H1 (cell line): Measurements from ENCODE around the gene MOSMO. TPM values are rescaled to one million over a fixed set of nuclear protein-coding genes. Genes with fewer than 3 reads are reported as not detected.

ENCODE experiments used
- CTCF ChIA-PET: fragments of 300-600 bp; sonication (Branson Sonifier 250); formaldehyde crosslinking; loops from one replicate; lab custom pipeline; 2021; ENCODE audit not compliant: partially characterized antibody; lab: Charles Lee
- POLR2A ChIA-PET: fragments of 300-600 bp; sonication (Branson Sonifier 250); formaldehyde crosslinking; loops from one replicate; lab custom pipeline; 2021; ENCODE audit warnings: inconsistent platforms; ENCODE audit not compliant: partially characterized antibody; lab: Charles Lee
- DNase-seq, 2 experiments: peaks; one replicate each; pipeline versions ENCODE4 v3.0.0 to v3.0.0-alpha.2; 2010 to 2022; ENCODE audit warnings: low spot score in 2 of 2, low read depth in 1 of 2, mixed read lengths in 1 of 2
- FAIRE-seq: peaks from 2 replicates; lab custom pipeline; 2011; peaks lifted over from hg19 to GRCh38; lab: Jason Lieb, UNC
- H2AFZ ChIP-seq: 2 replicates; pipeline ENCODE4 v1.8.1; 2012; ENCODE audit warnings: low read length, inconsistent platforms
- H2AK5ac ChIP-seq: 2 replicates; pipeline ENCODE4 v1.6.1; 2013; ENCODE audit warnings: low read depth, low read length
- H2BK120ac ChIP-seq: replicated peaks from 2 replicates; pipeline ENCODE3; 2013; ENCODE audit warnings: low read depth, low read length, inconsistent platforms
- H2BK12ac ChIP-seq: 2 replicates; pipeline ENCODE4 v1.6.1; 2013; ENCODE audit warnings: low read depth, low read length
- H2BK15ac ChIP-seq: 2 replicates; pipeline ENCODE4 v1.6.1; 2013; ENCODE audit warnings: low read length
- H2BK20ac ChIP-seq: 2 replicates; pipeline ENCODE4 v1.6.1; 2013; ENCODE audit warnings: low read length
- H2BK5ac ChIP-seq: 2 replicates; pipeline ENCODE4 v1.6.1; 2013; ENCODE audit warnings: low read depth, low read length
- H3K14ac ChIP-seq: 2 replicates; pipeline ENCODE4 v1.6.1; 2013; ENCODE audit warnings: inconsistent platforms; ENCODE audit not compliant: insufficient read length
- H3K18ac ChIP-seq: 2 replicates; pipeline ENCODE4 v1.6.1; 2013; ENCODE audit warnings: low read length; ENCODE audit errors: extremely low read depth
- H3K23ac ChIP-seq: 2 replicates; pipeline ENCODE4 v1.6.1; 2013; ENCODE audit warnings: inconsistent platforms; ENCODE audit not compliant: insufficient read length
- H3K23me2 ChIP-seq: 2 replicates; pipeline ENCODE4 v1.6.1; 2013; ENCODE audit warnings: low read depth, low read length
- H3K27ac ChIP-seq: 2 replicates; pipeline ENCODE4 v1.6.1; 2011; ENCODE audit warnings: low read depth, low read length, inconsistent platforms
- H3K27me3 ChIP-seq, 4 experiments: replicated peaks in 1 of 4; 1 replicate in 1 of 4; 2 replicates in 3 of 4; pipeline versions ENCODE4 v1.6.1 to v1.8.1; 2011 to 2013; ENCODE audit warnings: low read length in 3 of 4, mild to moderate bottlenecking in 3 of 4, inconsistent platforms in 2 of 4, mixed read lengths in 2 of 4, moderate library complexity in 1 of 4; ENCODE audit not compliant: control insufficient read depth in 3 of 4, insufficient read depth in 3 of 4; ENCODE audit errors: extremely low read depth in 1 of 4
- H3K36me3 ChIP-seq, 4 experiments: 2 replicates each; pipeline versions ENCODE4 v1.6.1 to v1.8.1; 2011 to 2013; ENCODE audit warnings: mild to moderate bottlenecking in 4 of 4, low read length in 3 of 4, moderate library complexity in 2 of 4, control low read depth in 1 of 4, inconsistent platforms in 1 of 4; ENCODE audit not compliant: insufficient read depth in 4 of 4, control insufficient read depth in 2 of 4
- H3K4ac ChIP-seq: replicated peaks from 2 replicates; pipeline ENCODE3; 2013; ENCODE audit warnings: low read length, low read depth, mixed read lengths, inconsistent platforms; ENCODE audit not compliant: insufficient read length
- H3K4me1 ChIP-seq, 4 experiments: replicated peaks in 1 of 4; 1 replicate in 1 of 4; 2 replicates in 3 of 4; pipeline versions ENCODE4 v1.6.1 to v1.8.1; 2011 to 2013; ENCODE audit warnings: low read length in 3 of 4, inconsistent platforms in 2 of 4, mixed read lengths in 1 of 4; ENCODE audit not compliant: insufficient read depth in 4 of 4, control insufficient read depth in 3 of 4
- H3K4me2 ChIP-seq, 2 experiments: 2 replicates each; pipeline versions ENCODE4 v1.6.1 to v1.8.1; 2011 to 2013; ENCODE audit warnings: low read depth in 2 of 2, low read length in 2 of 2, control low read depth in 1 of 2, inconsistent platforms in 1 of 2, mild to moderate bottlenecking in 1 of 2; ENCODE audit not compliant: insufficient read depth in 1 of 2
- H3K4me3 ChIP-seq, 4 experiments: fragments of 200-600, 300-600 bp in 1 of 4; sonication (generic), shearing (Covaris generic), sonication (Bioruptor Twin) in 1 of 4; 2 replicates each; pipeline versions ENCODE4 v1.5.1 to v1.8.1; 2011 to 2016; ENCODE audit warnings: low read length in 4 of 4, low read depth in 3 of 4, control low read depth in 2 of 4, inconsistent platforms in 2 of 4, mild to moderate bottlenecking in 2 of 4, mixed read lengths in 1 of 4, moderate library complexity in 1 of 4; ENCODE audit not compliant: insufficient read depth in 2 of 4; ENCODE audit errors: extremely low read depth in 1 of 4
- H3K56ac ChIP-seq: replicated peaks from 2 replicates; pipeline ENCODE3; 2013; ENCODE audit warnings: low read depth, mild to moderate bottlenecking, mixed read lengths, low read length, inconsistent platforms; ENCODE audit not compliant: insufficient read length
- H3K79me1 ChIP-seq: 2 replicates; pipeline ENCODE4 v1.6.1; 2013; ENCODE audit warnings: low read depth, low read length, control low read depth
- H3K79me2 ChIP-seq, 2 experiments: 2 replicates each; pipeline versions ENCODE4 v1.6.1 to v1.8.1; 2012 to 2013; ENCODE audit warnings: low read length in 2 of 2, mild to moderate bottlenecking in 2 of 2, inconsistent platforms in 1 of 2; ENCODE audit not compliant: insufficient read depth in 2 of 2, control insufficient read depth in 1 of 2
- H3K9ac ChIP-seq, 4 experiments: replicated peaks in 1 of 4; 1 replicate in 1 of 4; 2 replicates in 3 of 4; pipeline versions ENCODE4 v1.6.1 to v1.8.1; 2011 to 2013; ENCODE audit warnings: low read depth in 3 of 4, low read length in 3 of 4, control low read depth in 2 of 4, mild to moderate bottlenecking in 2 of 4, moderate library complexity in 2 of 4, inconsistent platforms in 1 of 4; ENCODE audit errors: extremely low read depth in 1 of 4
- H3K9me3 ChIP-seq, 2 experiments: 2 replicates each; pipeline versions ENCODE4 v1.6.1 to v1.8.1; 2012 to 2013; ENCODE audit warnings: mild to moderate bottlenecking in 2 of 2, moderate library complexity in 2 of 2, control low read depth in 1 of 2, inconsistent platforms in 1 of 2, low read depth in 1 of 2, low read length in 1 of 2, mixed read lengths in 1 of 2; ENCODE audit not compliant: insufficient read depth in 2 of 2
- H4K20me1 ChIP-seq, 2 experiments: replicated peaks in 1 of 2; 2 replicates each; pipeline versions ENCODE3 to v1.8.1; 2011 to 2013; ENCODE audit warnings: inconsistent platforms in 2 of 2, low read length in 2 of 2, mild to moderate bottlenecking in 1 of 2; ENCODE audit not compliant: insufficient read depth in 2 of 2, control insufficient read depth in 1 of 2
- H4K5ac ChIP-seq: 2 replicates; pipeline ENCODE4 v1.6.1; 2013; ENCODE audit warnings: low read length, low read depth, mixed read lengths, inconsistent platforms; ENCODE audit not compliant: insufficient read length
- H4K8ac ChIP-seq: 2 replicates; pipeline ENCODE4 v1.8.0; 2013; ENCODE audit warnings: mild to moderate bottlenecking, moderate library complexity, low read length, inconsistent platforms; ENCODE audit not compliant: insufficient read depth; ENCODE audit errors: extremely low read depth
- H4K91ac ChIP-seq: replicated peaks from 2 replicates; pipeline ENCODE3; 2013; ENCODE audit warnings: low read length, mixed read lengths, inconsistent platforms; ENCODE audit not compliant: insufficient read length
- ASH2L ChIP-seq: fragments of 200-600, 300-600 bp; sonication (generic); IDR thresholded peaks from one replicate; pipeline ENCODE4 v1.7.1; 2017; ENCODE audit warnings: low read length
- CREB1 ChIP-seq: IDR thresholded peaks from 2 replicates; pipeline ENCODE4 v1.6.1; 2012; ENCODE audit warnings: inconsistent platforms
- EZH2 ChIP-seq: fragments of 200-600 bp; sonication (generic); IDR thresholded peaks from 2 replicates; pipeline ENCODE4 v1.7.1; 2012; ENCODE audit warnings: low read depth, mild to moderate bottlenecking, moderate library complexity, low read length, inconsistent platforms; ENCODE audit not compliant: severe bottlenecking
- FOSL1 ChIP-seq: IDR thresholded peaks from 2 replicates; pipeline ENCODE4 v1.6.1; 2011; ENCODE audit warnings: mild to moderate bottlenecking, low read depth, low read length, moderate library complexity; ENCODE audit not compliant: insufficient read depth
- GABPA ChIP-seq: IDR thresholded peaks from 2 replicates; pipeline ENCODE4 v1.6.1; 2011; ENCODE audit warnings: mild to moderate bottlenecking, low read length, moderate library complexity, borderline replicate concordance; ENCODE audit not compliant: insufficient read depth
- HDAC6 ChIP-seq: IDR thresholded peaks from one replicate; pipeline ENCODE4 v1.7.1; 2012; ENCODE audit warnings: low read depth, mild to moderate bottlenecking, inconsistent platforms, low read length, moderate library complexity
- KDM4A ChIP-seq: IDR thresholded peaks from one replicate; pipeline ENCODE4 v1.7.1; 2012; ENCODE audit warnings: low read depth, mild to moderate bottlenecking, moderate library complexity, low read length, inconsistent platforms; ENCODE audit not compliant: severe bottlenecking
- KDM5A ChIP-seq: fragments of 200-600 bp; IDR thresholded peaks from 2 replicates; pipeline ENCODE4 v1.7.1; 2012; ENCODE audit warnings: mild to moderate bottlenecking, low read length, inconsistent platforms, mixed read lengths
- MAFK ChIP-seq: IDR thresholded peaks from 2 replicates; pipeline ENCODE4 v1.6.1; 2012; ENCODE audit warnings: low read depth, mild to moderate bottlenecking, improper control_type of control experiment, low read length
- NANOG ChIP-seq: IDR thresholded peaks from 2 replicates; pipeline ENCODE4 v1.6.1; 2011; ENCODE audit warnings: low read length, low read depth, mild to moderate bottlenecking, inconsistent platforms; ENCODE audit not compliant: insufficient read depth, poor library complexity, severe bottlenecking
- POLR2AphosphoS5 ChIP-seq: IDR thresholded peaks from 2 replicates; pipeline ENCODE4 v1.6.1; 2011; ENCODE audit warnings: low read depth, low read length
- POU5F1 ChIP-seq: IDR thresholded peaks from 2 replicates; pipeline ENCODE4 v1.6.1; 2011; ENCODE audit warnings: low read depth, mild to moderate bottlenecking, low read length, moderate library complexity
- WGBS, 2 experiments: shearing (Covaris generic) in 1 of 2; methylation state at CpG; one replicate each; pipeline versions ENCODE4 v1.1.6 to v1.1.7; 2013 to 2015; ENCODE audit warnings: low lambda C conversion rate in 2 of 2, mixed read lengths in 2 of 2, inconsistent platforms in 1 of 2, low coverage in 1 of 2, missing lambda C conversion rate in 1 of 2; ENCODE audit not compliant: insufficient replicate concordance in 2 of 2, insufficient coverage in 1 of 2, insufficient read length in 1 of 2; ENCODE audit errors: extremely low coverage in 1 of 2, missing lambda C conversion rate in 1 of 2; 5-methylcytosine and 5-hydroxymethylcytosine counted together
- polyA plus RNA-seq, 7 experiments: library from polyadenylated mRNA; depleted of rRNA in 3 of 7; stranded (reverse) in 5 of 7; unstranded in 2 of 7; fragments of >200 nt in 5 of 7; fragments of 200-250 nt in 2 of 7; gene quantifications; 1 replicate in 5 of 7; 2 replicates in 1 of 7; 4 replicates in 1 of 7; pipeline versions ENCODE4 v1.2.1 to v1.2.3, GENCODE V29; 2011 to 2013; ENCODE audit warnings: missing spikeins in 2 of 7, mixed read lengths in 2 of 7
- total RNA-seq: library from RNA; stranded (reverse); fragmentation: NEBNext Ultra II Directional; extraction: Animal tissue kit (Norgen Biotek cat#: 25700); gene quantifications from 2 replicates; pipeline ENCODE4 v1.2.1, GENCODE V29; 2021
- TF ChIP-seq, protein P1 (sequence below): IDR thresholded peaks from 2 replicates; pipeline ENCODE4 v1.6.1; 2012; ENCODE audit warnings: inconsistent platforms

MOSMO gene
- total and polyA plus RNA-seq, 2 of the 8 experiments (the other 6 are each of a cell fraction or from before 2014, with no cell fraction given), result 8.6 to 14.8 TPM

DNA sequence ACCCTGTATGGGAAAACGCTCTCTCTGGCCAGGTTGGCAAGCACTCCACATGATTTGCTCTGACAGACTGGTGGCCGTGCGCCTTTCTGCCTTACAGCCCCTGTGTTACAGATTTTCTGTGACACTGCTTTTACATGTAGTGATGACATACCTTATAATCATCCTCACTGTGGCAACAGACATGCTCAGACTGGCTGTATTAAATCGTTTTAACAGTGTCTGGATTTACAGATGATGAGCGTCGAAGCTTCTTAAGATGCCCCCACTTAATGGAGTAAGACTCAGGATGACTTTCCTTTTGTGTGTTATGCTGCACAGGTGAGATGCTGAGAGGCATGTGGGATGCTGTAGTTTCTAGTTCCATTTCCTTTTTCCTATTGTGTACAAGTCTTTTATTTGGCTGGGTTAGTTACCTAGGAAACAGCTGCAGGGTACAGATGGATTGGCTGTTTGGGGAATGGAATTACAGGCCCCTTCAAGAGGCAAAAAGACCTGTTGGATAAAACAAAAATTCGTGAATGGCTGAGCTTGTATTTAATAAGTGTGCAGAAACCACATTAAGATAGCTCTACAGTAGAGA lies 63.5 kb downstream of the MOSMO start:
- H3K4me2 ChIP-seq, result no peak overlapping the region
- H3K56ac ChIP-seq, result no peak overlapping the region
- no peak overlapping the region for H2BK20ac ChIP-seq
- H2BK5ac ChIP-seq, result no peak overlapping the region
- H3K23ac ChIP-seq, result no peak overlapping the region
- H2BK15ac ChIP-seq, result no peak overlapping the region
- H3K79me1 ChIP-seq, result no peaks in the 10 kb centered on the region
- H3K23me2 ChIP-seq, result no peaks in the 10 kb centered on the region
- FAIRE-seq, result no peak
- H4K8ac ChIP-seq, result no peak overlapping the region
- POLR2A ChIA-PET, result interaction anchor here (0.9 to 2.1 kb wide), 2 partner anchors 10 to 16 kb away, joined by 3 to 5 read pairs; no protein-coding TSS in a partner anchor
- H3K4ac ChIP-seq, result no peak overlapping the region
- no peak overlapping the region for H2BK12ac ChIP-seq
- no peaks in the 10 kb centered on the region for H3K9me3 ChIP-seq
- 86% methylated on average over 7 of the region's 7 CpGs; no CpG with 5 or more reads in 1 of the 2 experiments for WGBS, 2 experiments
- H2AK5ac ChIP-seq, result no peak overlapping the region
- H3K27me3 ChIP-seq, result no peaks in the 10 kb centered on the region
- H3K9ac ChIP-seq, result no peak overlapping the region
- CTCF ChIA-PET, result interaction anchor here (0.6 to 2.6 kb wide), 11 partner anchors 9 to 72 kb away, joined by 3 to 18 read pairs (median 4); no protein-coding TSS in a partner anchor
- no peak overlapping the region for H4K5ac ChIP-seq
- H2BK120ac ChIP-seq, result no peak overlapping the region
- H3K4me3 ChIP-seq, result no peak overlapping the region
- no peak overlapping the region for H3K18ac ChIP-seq
- no peak overlapping the region for H2AFZ ChIP-seq
- DNase-seq, result no peak
- peaks cover 0 to 5% of the 10 kb centered on the region in 2 experiments; a peak in 1 of 4 replicates for H3K79me2 ChIP-seq
- H3K36me3 ChIP-seq, result peaks cover 0 to under 1% (median 0%) of the 10 kb centered on the region in 4 experiments; a peak in 1 of 8 replicates
- H4K20me1 ChIP-seq, result no peaks in the 10 kb centered on the region
- no peak overlapping the region for H3K14ac ChIP-seq
- H3K27ac ChIP-seq, result no peak overlapping the region
- no peaks in the 10 kb centered on the region for H3K4me1 ChIP-seq
- no peak overlapping the region for H4K91ac ChIP-seq
- no peak for TF ChIP-seq POLR2AphosphoS5
- TF ChIP-seq HDAC6, result no peak
- TF ChIP-seq, protein P1, sequence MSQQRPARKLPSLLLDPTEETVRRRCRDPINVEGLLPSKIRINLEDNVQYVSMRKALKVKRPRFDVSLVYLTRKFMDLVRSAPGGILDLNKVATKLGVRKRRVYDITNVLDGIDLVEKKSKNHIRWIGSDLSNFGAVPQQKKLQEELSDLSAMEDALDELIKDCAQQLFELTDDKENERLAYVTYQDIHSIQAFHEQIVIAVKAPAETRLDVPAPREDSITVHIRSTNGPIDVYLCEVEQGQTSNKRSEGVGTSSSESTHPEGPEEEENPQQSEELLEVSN, result no peak
- TF ChIP-seq NANOG, result no peak
- TF ChIP-seq ASH2L, result no peak
- no peak for TF ChIP-seq KDM4A
- TF ChIP-seq EZH2, result no peak
- TF ChIP-seq GABPA, result no peak
- TF ChIP-seq MAFK, result no peak
- TF ChIP-seq POU5F1, result no peak
- TF ChIP-seq FOSL1, result no peak
- TF ChIP-seq CREB1, result no peak
- no peak for TF ChIP-seq KDM5A
